GOT3 (cell line): Measurements from ENCODE around the gene HSPA6.
"Not testable (repeated sequence)": the region's sequence is repeated elsewhere in the genome, so short reads cannot be mapped to it uniquely, and the experiment has no call there.

Source experiments
- DNase-seq: peaks from one replicate; lab custom pipeline; 2025; ENCODE audit warnings: mixed read lengths; lab: John Stamatoyannopoulos, UW

Gene HSPA6

GRCh38 chr1:161560960-161561715 is 36.8 kb downstream of the HSPA6 start:
- not testable (repeated sequence) for DNase-seq

GRCh38 chr1:161562441-161562840 is 38.1 kb downstream of the HSPA6 start:
- DNase-seq, result not testable (repeated sequence)

- not testable (repeated sequence) for DNase-seq
Observed at GRCh38 chr1:161563522-161563921, 39.2 kb downstream of the HSPA6 start.

- not testable (repeated sequence) for DNase-seq
Observed at GRCh38 chr1:161566602-161566960, 42.2 kb downstream of the HSPA6 start.

GRCh38 chr1:161571703-161572102 is 47.4 kb downstream of the HSPA6 start:
- DNase-seq, result not testable (repeated sequence)
